HL-60 (cell line): Measurements from ENCODE around the gene CEACAM3.

Experiments used
- POLR2AphosphoS5 ChIP-seq: IDR thresholded peaks from 2 replicates; pipeline ENCODE4 v1.6.1; 2012; ENCODE audit warnings: low read depth
- SPI1 ChIP-seq: IDR thresholded peaks from 2 replicates; pipeline ENCODE4 v1.6.1; 2012; ENCODE audit warnings: low read depth, mild to moderate bottlenecking, borderline replicate concordance
- TF ChIP-seq, protein P1 (sequence below): IDR thresholded peaks from one replicate; pipeline ENCODE4 v1.5.1; 2011; ENCODE audit warnings: low read length, control low read depth, inconsistent platforms; ENCODE audit not compliant: insufficient read depth

- TF ChIP-seq, protein P1, sequence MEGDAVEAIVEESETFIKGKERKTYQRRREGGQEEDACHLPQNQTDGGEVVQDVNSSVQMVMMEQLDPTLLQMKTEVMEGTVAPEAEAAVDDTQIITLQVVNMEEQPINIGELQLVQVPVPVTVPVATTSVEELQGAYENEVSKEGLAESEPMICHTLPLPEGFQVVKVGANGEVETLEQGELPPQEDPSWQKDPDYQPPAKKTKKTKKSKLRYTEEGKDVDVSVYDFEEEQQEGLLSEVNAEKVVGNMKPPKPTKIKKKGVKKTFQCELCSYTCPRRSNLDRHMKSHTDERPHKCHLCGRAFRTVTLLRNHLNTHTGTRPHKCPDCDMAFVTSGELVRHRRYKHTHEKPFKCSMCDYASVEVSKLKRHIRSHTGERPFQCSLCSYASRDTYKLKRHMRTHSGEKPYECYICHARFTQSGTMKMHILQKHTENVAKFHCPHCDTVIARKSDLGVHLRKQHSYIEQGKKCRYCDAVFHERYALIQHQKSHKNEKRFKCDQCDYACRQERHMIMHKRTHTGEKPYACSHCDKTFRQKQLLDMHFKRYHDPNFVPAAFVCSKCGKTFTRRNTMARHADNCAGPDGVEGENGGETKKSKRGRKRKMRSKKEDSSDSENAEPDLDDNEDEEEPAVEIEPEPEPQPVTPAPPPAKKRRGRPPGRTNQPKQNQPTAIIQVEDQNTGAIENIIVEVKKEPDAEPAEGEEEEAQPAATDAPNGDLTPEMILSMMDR, result no peak
- TF ChIP-seq POLR2AphosphoS5 (no peak), SPI1 (no peak)
Observed at GRCh38 chr19:41850381-41850780, 54.0 kb downstream of the CEACAM3 start.
